ENCODE measurements around the gene LRIG1.

The LRIG1 gene

DNA sequence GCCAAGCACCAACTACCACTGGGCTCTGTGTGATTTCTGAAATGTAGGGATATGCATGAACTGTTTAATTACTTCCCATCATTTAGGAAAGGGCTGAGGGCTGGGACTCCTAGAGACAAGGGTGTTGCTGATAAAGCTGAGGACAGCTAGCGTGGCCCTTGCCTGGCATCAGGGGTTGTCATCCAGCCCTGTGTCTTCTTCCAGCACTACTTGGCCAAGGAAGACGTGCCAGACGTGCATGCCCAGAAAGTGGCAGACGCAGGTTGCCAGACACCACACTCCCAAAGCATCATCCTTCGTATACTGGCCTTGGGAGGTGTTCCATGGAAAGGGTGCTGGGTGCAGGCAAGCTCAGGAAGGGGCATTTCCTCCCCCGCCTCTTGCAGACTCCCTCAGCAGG lies 64.8 kb downstream of the LRIG1 start:
- Histone ChIP-seq H3K4me3 (ENCODE audit: low read length) (no peak overlapping the region), H3K4me2 (ENCODE audit: low read depth, low read length) (no peak overlapping the region), H4K20me1 (ENCODE audit: insufficient read depth, low read length) (0 out of 2 replicates have a peak, but pooled peaks cover 5% of the 10 kb centered on the region), H2AFZ (ENCODE audit: low read length) (no peak overlapping the region), H3K27ac (ENCODE audit: low read length) (no peak overlapping the region), H3F3A (ENCODE audit: insufficient read depth, low read length) (no peaks in the 10 kb centered on the region), H3K27me3 (replicated peaks; ENCODE audit: insufficient read depth, low read length) (no peaks in the 10 kb centered on the region), H3K9me2 (replicated peaks; ENCODE audit: insufficient read depth, low read length) (no peaks in the 10 kb centered on the region), H3K9me3 (replicated peaks; ENCODE audit: insufficient read depth, low read length) (no peaks in the 10 kb centered on the region), H3K36me3 (replicated peaks; ENCODE audit: insufficient read depth, low read length) (no peaks in the 10 kb centered on the region), H3K4me1 (ENCODE audit: low read length) (no peaks in the 10 kb centered on the region), H3K9ac (ENCODE audit: low read length) (no peak overlapping the region), H3K79me2 (ENCODE audit: low read length) (peaks cover 95% of the 10 kb centered on the region)
- no peak for DNase-seq
- TF ChIP-seq, protein P1, sequence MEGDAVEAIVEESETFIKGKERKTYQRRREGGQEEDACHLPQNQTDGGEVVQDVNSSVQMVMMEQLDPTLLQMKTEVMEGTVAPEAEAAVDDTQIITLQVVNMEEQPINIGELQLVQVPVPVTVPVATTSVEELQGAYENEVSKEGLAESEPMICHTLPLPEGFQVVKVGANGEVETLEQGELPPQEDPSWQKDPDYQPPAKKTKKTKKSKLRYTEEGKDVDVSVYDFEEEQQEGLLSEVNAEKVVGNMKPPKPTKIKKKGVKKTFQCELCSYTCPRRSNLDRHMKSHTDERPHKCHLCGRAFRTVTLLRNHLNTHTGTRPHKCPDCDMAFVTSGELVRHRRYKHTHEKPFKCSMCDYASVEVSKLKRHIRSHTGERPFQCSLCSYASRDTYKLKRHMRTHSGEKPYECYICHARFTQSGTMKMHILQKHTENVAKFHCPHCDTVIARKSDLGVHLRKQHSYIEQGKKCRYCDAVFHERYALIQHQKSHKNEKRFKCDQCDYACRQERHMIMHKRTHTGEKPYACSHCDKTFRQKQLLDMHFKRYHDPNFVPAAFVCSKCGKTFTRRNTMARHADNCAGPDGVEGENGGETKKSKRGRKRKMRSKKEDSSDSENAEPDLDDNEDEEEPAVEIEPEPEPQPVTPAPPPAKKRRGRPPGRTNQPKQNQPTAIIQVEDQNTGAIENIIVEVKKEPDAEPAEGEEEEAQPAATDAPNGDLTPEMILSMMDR (IDR thresholded peaks at IDR 0.05; ENCODE audit: low read length): no peak
- no peak for TF ChIP-seq EZH2phosphoT487 (IDR thresholded peaks at IDR 0.05; ENCODE audit: low read length)
- no peak for TF ChIP-seq EZH2 (optimal IDR thresholded peaks at IDR 0.05; ENCODE audit: low read depth, low read length)

DNA sequence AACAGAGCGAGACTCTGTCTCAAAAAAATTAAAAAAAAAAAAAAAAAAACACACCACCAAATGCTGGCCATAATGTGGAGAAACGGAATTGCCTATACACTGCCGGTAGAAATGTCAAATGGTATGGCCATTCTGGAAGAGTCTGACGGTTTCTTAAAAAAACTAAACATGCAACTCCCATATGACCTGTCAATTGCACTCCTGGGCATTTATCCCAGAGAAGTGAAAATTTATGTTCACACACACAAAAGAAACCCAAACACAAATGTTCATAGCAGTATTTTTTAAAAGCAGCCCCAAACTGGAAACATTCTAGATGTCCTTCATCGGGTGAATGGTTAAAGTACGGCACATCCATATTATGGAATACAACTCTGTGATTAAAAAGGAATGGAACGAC lies 66.1 kb downstream of the LRIG1 start:
- no peak for DNase-seq
- Histone ChIP-seq H3K27ac (ENCODE audit: low read length) (no peak overlapping the region), H4K20me1 (ENCODE audit: insufficient read depth, low read length) (0 out of 2 replicates have a peak, but pooled peaks cover 5% of the 10 kb centered on the region), H3K27me3 (replicated peaks; ENCODE audit: insufficient read depth, low read length) (no peaks in the 10 kb centered on the region), H3K36me3 (replicated peaks; ENCODE audit: insufficient read depth, low read length) (no peaks in the 10 kb centered on the region), H3K9me2 (replicated peaks; ENCODE audit: insufficient read depth, low read length) (no peaks in the 10 kb centered on the region), H3F3A (ENCODE audit: insufficient read depth, low read length) (no peaks in the 10 kb centered on the region), H3K9ac (ENCODE audit: low read length) (no peak overlapping the region), H3K9me3 (replicated peaks; ENCODE audit: insufficient read depth, low read length) (no peaks in the 10 kb centered on the region), H3K79me2 (ENCODE audit: low read length) (peaks cover 96% of the 10 kb centered on the region), H3K4me2 (ENCODE audit: low read depth, low read length) (no peak overlapping the region), H2AFZ (ENCODE audit: low read length) (no peak overlapping the region), H3K4me3 (ENCODE audit: low read length) (no peak overlapping the region), H3K4me1 (ENCODE audit: low read length) (no peaks in the 10 kb centered on the region)
- TF ChIP-seq EZH2phosphoT487 (IDR thresholded peaks at IDR 0.05; ENCODE audit: low read length) (no peak), EZH2 (optimal IDR thresholded peaks at IDR 0.05; ENCODE audit: low read depth, low read length) (no peak)
- TF ChIP-seq, protein P1 (IDR thresholded peaks at IDR 0.05; ENCODE audit: low read length): no peak

DNA sequence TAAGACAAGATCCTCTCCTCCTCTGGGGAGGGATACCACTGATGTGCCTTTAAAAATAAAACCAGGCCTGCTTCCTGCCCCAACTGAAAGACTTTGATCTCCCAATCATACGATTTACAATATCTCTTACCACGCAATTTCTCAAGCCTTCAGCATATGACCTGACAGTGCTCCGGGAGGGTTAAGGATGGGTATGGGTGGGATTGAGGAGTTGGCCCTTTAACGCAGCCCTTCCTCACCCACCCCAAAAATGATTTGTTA lies 67.4 kb downstream of the LRIG1 start:
- H4K20me1 ChIP-seq (ENCODE audit: insufficient read depth, low read length): 0 out of 2 replicates have a peak, but pooled peaks cover 5% of the 10 kb centered on the region
- no peak overlapping the region for H3K27ac ChIP-seq (ENCODE audit: low read length)
- H3K4me2 ChIP-seq (ENCODE audit: low read depth, low read length): no peak overlapping the region
- DNase-seq: no peak
- H3K36me3 ChIP-seq (replicated peaks; ENCODE audit: insufficient read depth, low read length): no peaks in the 10 kb centered on the region
- no peak overlapping the region for H2AFZ ChIP-seq (ENCODE audit: low read length)
- H3F3A ChIP-seq (ENCODE audit: insufficient read depth, low read length): no peaks in the 10 kb centered on the region
- peaks cover 96% of the 10 kb centered on the region for H3K79me2 ChIP-seq (ENCODE audit: low read length)
- H3K4me3 ChIP-seq (ENCODE audit: low read length): no peak overlapping the region
- H3K4me1 ChIP-seq (ENCODE audit: low read length): no peaks in the 10 kb centered on the region
- TF ChIP-seq, protein P1 (IDR thresholded peaks at IDR 0.05; ENCODE audit: low read length): no peak
- TF ChIP-seq EZH2phosphoT487 (IDR thresholded peaks at IDR 0.05; ENCODE audit: low read length) (no peak), EZH2 (optimal IDR thresholded peaks at IDR 0.05; ENCODE audit: low read depth, low read length) (no peak)
- no peaks in the 10 kb centered on the region for H3K9me2 ChIP-seq (replicated peaks; ENCODE audit: insufficient read depth, low read length)
- H3K9ac ChIP-seq (ENCODE audit: low read length): no peak overlapping the region
- H3K9me3 ChIP-seq (replicated peaks; ENCODE audit: insufficient read depth, low read length): no peaks in the 10 kb centered on the region
- H3K27me3 ChIP-seq (replicated peaks; ENCODE audit: insufficient read depth, low read length): no peaks in the 10 kb centered on the region

All from MM.1S (cell line).